ENCODE measurements around the gene POLG. TPM values are rescaled to one million over a fixed set of nuclear protein-coding genes. Genes with fewer than 3 reads are reported as not detected.

Gene POLG
- total RNA-seq, 4 donors from 2014 or later: 63.7 to 136 (median 120) TPM

DNA sequence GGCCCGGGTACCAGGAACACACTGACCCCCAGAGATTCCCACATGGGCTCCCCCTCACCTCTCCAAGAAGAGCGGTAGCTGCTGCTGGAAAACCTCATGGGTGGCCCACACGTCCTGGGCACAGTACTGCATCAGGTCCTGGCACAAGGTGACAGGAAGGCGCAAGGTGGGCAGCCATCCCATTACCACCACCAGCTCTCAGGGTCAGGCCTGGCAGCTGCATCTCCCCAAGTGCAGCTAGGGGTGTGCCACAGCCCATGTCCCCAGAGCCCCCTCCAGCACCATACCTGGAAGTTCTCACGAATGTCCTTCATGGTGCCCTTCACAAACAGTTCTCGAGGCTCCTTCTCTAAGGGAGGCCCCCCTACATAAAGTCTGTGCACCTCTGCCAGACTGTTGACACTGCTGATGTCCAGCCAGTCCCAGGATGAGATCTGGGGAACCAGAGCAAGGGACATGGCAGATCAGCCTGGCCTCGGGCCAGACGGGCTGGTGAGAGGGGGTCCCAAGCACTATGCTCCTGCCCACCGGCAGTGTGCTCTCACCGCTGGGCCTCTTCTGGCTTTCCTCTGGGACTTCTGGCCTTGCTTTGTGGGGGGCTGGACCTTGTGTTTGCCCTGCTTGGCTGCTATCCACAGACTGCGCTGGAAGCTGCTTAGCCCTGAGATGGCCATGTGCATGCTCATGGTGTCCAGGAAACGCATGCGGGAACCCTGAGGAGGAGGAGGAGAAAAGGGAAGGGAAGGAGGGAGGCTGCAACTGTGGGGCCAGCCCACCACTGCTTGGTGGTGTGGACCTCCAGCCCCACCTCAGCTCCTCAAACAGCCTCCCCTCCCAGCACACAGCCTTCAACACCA is 6.0 kb downstream of the POLG start:
- Histone ChIP-seq H3K27me3 (no peaks in the 10 kb centered on the region), H3K4me1 (peaks cover 9 to 52% (median 24%) of the 10 kb centered on the region in 4 donors), H3K9me3 (no peaks in the 10 kb centered on the region), H3K27ac (peak overlapping the region in 1 of 4 donors; percentile 54), H3K36me3 (peaks cover 0 to 94% (median 5%) of the 10 kb centered on the region in 3 donors), H3K4me3 (no peak overlapping the region)
- no peak for DNase-seq
- TF ChIP-seq, protein P1, sequence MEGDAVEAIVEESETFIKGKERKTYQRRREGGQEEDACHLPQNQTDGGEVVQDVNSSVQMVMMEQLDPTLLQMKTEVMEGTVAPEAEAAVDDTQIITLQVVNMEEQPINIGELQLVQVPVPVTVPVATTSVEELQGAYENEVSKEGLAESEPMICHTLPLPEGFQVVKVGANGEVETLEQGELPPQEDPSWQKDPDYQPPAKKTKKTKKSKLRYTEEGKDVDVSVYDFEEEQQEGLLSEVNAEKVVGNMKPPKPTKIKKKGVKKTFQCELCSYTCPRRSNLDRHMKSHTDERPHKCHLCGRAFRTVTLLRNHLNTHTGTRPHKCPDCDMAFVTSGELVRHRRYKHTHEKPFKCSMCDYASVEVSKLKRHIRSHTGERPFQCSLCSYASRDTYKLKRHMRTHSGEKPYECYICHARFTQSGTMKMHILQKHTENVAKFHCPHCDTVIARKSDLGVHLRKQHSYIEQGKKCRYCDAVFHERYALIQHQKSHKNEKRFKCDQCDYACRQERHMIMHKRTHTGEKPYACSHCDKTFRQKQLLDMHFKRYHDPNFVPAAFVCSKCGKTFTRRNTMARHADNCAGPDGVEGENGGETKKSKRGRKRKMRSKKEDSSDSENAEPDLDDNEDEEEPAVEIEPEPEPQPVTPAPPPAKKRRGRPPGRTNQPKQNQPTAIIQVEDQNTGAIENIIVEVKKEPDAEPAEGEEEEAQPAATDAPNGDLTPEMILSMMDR (IDR thresholded peaks at IDR 0.05): no peak
- TF ChIP-seq POLR2A (IDR thresholded peaks at IDR 0.05): no peak

DNA sequence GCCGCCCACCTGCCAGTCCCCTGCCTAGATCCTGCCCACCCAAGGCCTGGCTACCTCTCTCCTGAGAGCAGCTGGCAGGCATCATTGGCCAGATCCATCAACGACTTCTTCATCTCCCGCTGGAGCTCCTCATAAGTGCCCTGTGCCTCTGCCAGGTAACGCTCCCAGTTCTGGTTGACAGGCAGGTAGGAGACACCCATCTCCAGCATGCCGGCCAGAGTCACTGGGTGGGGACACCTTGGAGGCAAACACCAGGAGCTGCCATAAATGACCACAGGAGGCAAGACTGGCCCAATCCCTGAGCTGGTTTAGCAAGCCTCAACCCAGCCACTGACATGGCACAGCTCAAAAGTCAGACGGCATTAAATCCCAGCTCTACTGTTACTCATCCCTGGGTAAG is 7.5 kb downstream of the POLG start:
- no peak overlapping the region for H3K4me3 ChIP-seq
- no peaks in the 10 kb centered on the region for H3K27me3 ChIP-seq
- no peaks in the 10 kb centered on the region for H3K9me3 ChIP-seq
- peaks cover 0 to 38% (median 17%) of the 10 kb centered on the region in 4 donors for H3K4me1 ChIP-seq
- peaks cover 0 to 95% (median 5%) of the 10 kb centered on the region in 3 donors for H3K36me3 ChIP-seq
- no peak overlapping the region for H3K27ac ChIP-seq
- TF ChIP-seq, protein P1 (IDR thresholded peaks at IDR 0.05): no peak
- no peak for TF ChIP-seq POLR2A (IDR thresholded peaks at IDR 0.05)
- no peak for DNase-seq

- Histone ChIP-seq H3K36me3 (peaks cover 0 to 96% (median 5%) of the 10 kb centered on the region in 3 donors), H3K27ac (no peak overlapping the region), H3K4me1 (peaks cover 0 to 36% (median 11%) of the 10 kb centered on the region in 4 donors), H3K9me3 (no peaks in the 10 kb centered on the region), H3K27me3 (no peaks in the 10 kb centered on the region), H3K4me3 (no peak overlapping the region)
- no peak for DNase-seq
- TF ChIP-seq POLR2A (IDR thresholded peaks at IDR 0.05): no peak
- TF ChIP-seq, protein P1 (IDR thresholded peaks at IDR 0.05): no peak
Measured at GRCh38 chr15:89326316-89326715, 8.3 kb downstream of the POLG start.

- Histone ChIP-seq H3K4me3 (no peak overlapping the region), H3K27ac (no peak overlapping the region), H3K27me3 (no peaks in the 10 kb centered on the region), H3K9me3 (no peaks in the 10 kb centered on the region), H3K36me3 (peaks cover 0 to 97% (median 5%) of the 10 kb centered on the region in 3 donors), H3K4me1 (peaks cover 0 to 25% (median 4%) of the 10 kb centered on the region in 4 donors)
- DNase-seq: no peak
- TF ChIP-seq, protein P1 (IDR thresholded peaks at IDR 0.05): no peak
- no peak for TF ChIP-seq POLR2A (IDR thresholded peaks at IDR 0.05)
Measured at GRCh38 chr15:89325039-89325803, 9.4 kb downstream of the POLG start.

GRCh38 chr15:89323825-89324224 is 10.8 kb downstream of the POLG start:
- H3K27ac ChIP-seq: no peak overlapping the region
- H3K36me3 ChIP-seq: peaks cover 0 to 97% (median 5%) of the 10 kb centered on the region in 3 donors
- H3K9me3 ChIP-seq: no peaks in the 10 kb centered on the region
- TF ChIP-seq POLR2A (IDR thresholded peaks at IDR 0.05): no peak
- TF ChIP-seq, protein P1 (IDR thresholded peaks at IDR 0.05): no peak
- H3K4me3 ChIP-seq: no peak overlapping the region
- H3K27me3 ChIP-seq: no peaks in the 10 kb centered on the region
- DNase-seq: peak in 1 of 3 donors; percentile 37
- H3K4me1 ChIP-seq: peaks cover 0 to 13% (median 0%) of the 10 kb centered on the region in 4 donors

Data from Peyer's patch (tissue), 4 donors.